ENCODE results near the gene GATB.

GRCh38 chr4:151659601-151660364 lies 101.0 kb downstream of the GATB start:
- TF ChIP-seq CTCF (IDR thresholded peaks at IDR 0.05; ENCODE audit: poor library complexity), result no peak
- no peak for TF ChIP-seq EZH2 (IDR thresholded peaks at IDR 0.05; ENCODE audit: borderline replicate concordance)
- TF ChIP-seq EZH2phosphoT487 (IDR thresholded peaks at IDR 0.05; ENCODE audit: low read depth, severe bottlenecking, unreplicated experiment), result no peak

Measured in hepatocyte (in vitro differentiated cells).